ENCODE results near the gene SLC5A3.

SLC5A3 gene

DNA sequence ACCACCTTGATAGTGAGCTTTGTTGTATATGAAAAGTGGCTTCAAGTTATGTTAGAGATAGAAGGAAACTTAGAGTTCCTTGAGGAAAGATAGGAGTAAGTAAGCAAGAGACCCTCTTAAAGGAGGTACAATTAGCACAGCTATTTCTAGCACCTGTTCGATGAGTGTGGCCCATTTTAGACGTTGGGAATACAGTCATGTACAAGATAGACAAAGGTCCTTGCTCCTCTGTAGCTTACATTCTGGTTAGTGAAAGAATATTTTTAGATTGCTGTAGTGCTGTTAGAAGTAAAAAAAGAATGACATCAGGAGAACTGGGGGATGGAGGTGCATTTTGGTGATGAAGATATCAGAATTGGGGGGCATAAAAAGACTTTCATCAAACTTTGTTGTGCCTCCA lies 47.5 kb downstream of the SLC5A3 start:
- no peak for TF ChIP-seq BACH2 (CRISPR knock-in tag; IDR thresholded peaks at IDR 0.05; ENCODE audit: borderline replicate concordance)
- no peak for TF ChIP-seq ARNTL (CRISPR knock-in tag; IDR thresholded peaks at IDR 0.05; ENCODE audit: borderline replicate concordance, low read depth)
- no peak for TF ChIP-seq CSDC2 (CRISPR knock-in tag; IDR thresholded peaks at IDR 0.05)
- TF ChIP-seq GLIS3 (CRISPR knock-in tag; IDR thresholded peaks at IDR 0.05), result no peak
- TF ChIP-seq CSRNP3 (CRISPR knock-in tag; IDR thresholded peaks at IDR 0.05), result no peak
- TF ChIP-seq TCF4 (CRISPR knock-in tag; IDR thresholded peaks at IDR 0.05; ENCODE audit: borderline replicate concordance), result no peak
- TF ChIP-seq ZC3H10 (CRISPR knock-in tag; IDR thresholded peaks at IDR 0.05), result no peak
- no peak for TF ChIP-seq CREB5 (CRISPR knock-in tag; IDR thresholded peaks at IDR 0.05; ENCODE audit: low read depth)
- TF ChIP-seq ZNF8 (CRISPR knock-in tag; IDR thresholded peaks at IDR 0.05), result no peak
- no peak for TF ChIP-seq ISL1 (CRISPR knock-in tag; IDR thresholded peaks at IDR 0.05)
- ATAC-seq, result no peak

- TF ChIP-seq GLIS3 (CRISPR knock-in tag; IDR thresholded peaks at IDR 0.05) (no peak), TOX (CRISPR knock-in tag; IDR thresholded peaks at IDR 0.05; ENCODE audit: borderline replicate concordance) (no peak), ESRRG (CRISPR knock-in tag; IDR thresholded peaks at IDR 0.05) (no peak)
- ATAC-seq, result no peak
Measured at GRCh38 chr21:34122047-34122446, 48.7 kb downstream of the SLC5A3 start.
